ENCODE data around the gene SOX6. TPM values are rescaled to one million over a fixed set of nuclear protein-coding genes. Genes with fewer than 3 reads are reported as not detected.

The SOX6 gene
- total RNA-seq, 2 experiments from 2014 or later = 0.36 TPM; not detected in 1

GRCh38 chr11:15930442-15931025, 425.8 kb downstream of the SOX6 start:
- ATAC-seq (no peak), DNase-seq (no peak)
- H3K4me3 Mint-ChIP-seq = no peak overlapping the region
- ChIA-PET POLR2A (no interaction called here), CTCF (interaction anchor here (1.2 to 1.4 kb wide), 2 partner anchors 10 to 13 kb away, joined by 3 read pairs; no protein-coding TSS in a partner anchor)
- H3K27ac Mint-ChIP-seq = no peak overlapping the region
- H3K27me3 Mint-ChIP-seq = no peaks in the 10 kb centered on the region
- H3K4me1 Mint-ChIP-seq (ENCODE audit: low read depth) = no peaks in the 10 kb centered on the region
- H3K9me3 Mint-ChIP-seq = no peaks in the 10 kb centered on the region
- TF ChIP-seq CTCF (IDR thresholded peaks at IDR 0.05) = no peak
- H3K36me3 Mint-ChIP-seq (ENCODE audit: low read depth) = no peaks in the 10 kb centered on the region
- intact Hi-C loops (cut with micrococcal nuclease) = no loop called here

- H3K9me3 Mint-ChIP-seq = no peaks in the 10 kb centered on the region
- H3K4me1 Mint-ChIP-seq (ENCODE audit: low read depth) = no peaks in the 10 kb centered on the region
- DNase-seq = no peak
- ChIA-PET POLR2A (no interaction called here), CTCF (interaction anchor here (1.2 to 1.4 kb wide), 2 partner anchors 11 to 12 kb away, joined by 3 read pairs; no protein-coding TSS in a partner anchor)
- ATAC-seq = no peak
- intact Hi-C loops (cut with micrococcal nuclease) = no loop called here
- TF ChIP-seq CTCF (IDR thresholded peaks at IDR 0.05) = no peak
- no peaks in the 10 kb centered on the region for H3K27me3 Mint-ChIP-seq
- H3K36me3 Mint-ChIP-seq (ENCODE audit: low read depth) = no peaks in the 10 kb centered on the region
- no peak overlapping the region for H3K27ac Mint-ChIP-seq
- H3K4me3 Mint-ChIP-seq = no peak overlapping the region
Observed at GRCh38 chr11:15929371-15929901, 426.9 kb downstream of the SOX6 start.

DNA sequence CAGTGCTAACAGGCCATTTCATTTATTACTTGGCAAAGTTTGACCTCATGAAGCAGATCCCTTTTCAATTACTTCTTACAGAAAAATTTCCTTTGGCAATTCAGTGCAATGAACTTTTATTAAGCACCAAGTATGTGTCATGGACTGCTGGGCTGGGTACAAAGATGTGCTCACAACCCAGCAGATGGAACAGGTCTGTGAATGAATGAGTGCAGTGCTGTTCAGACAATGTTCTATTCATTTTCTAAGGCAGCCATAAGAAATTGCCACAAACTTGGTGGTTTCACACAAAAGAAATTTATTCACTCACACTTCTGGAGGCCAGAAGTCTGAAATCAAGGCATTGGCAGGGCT, 428.5 kb downstream of the SOX6 start:
- DNase-seq = no peak
- H3K27ac Mint-ChIP-seq = no peak overlapping the region
- no peak for ATAC-seq
- H3K4me3 Mint-ChIP-seq = no peak overlapping the region
- ChIA-PET POLR2A (no interaction called here), CTCF (no interaction called here)
- H3K9me3 Mint-ChIP-seq = no peaks in the 10 kb centered on the region
- no peaks in the 10 kb centered on the region for H3K36me3 Mint-ChIP-seq (ENCODE audit: low read depth)
- no peaks in the 10 kb centered on the region for H3K4me1 Mint-ChIP-seq (ENCODE audit: low read depth)
- intact Hi-C loops (cut with micrococcal nuclease) = no loop called here
- no peaks in the 10 kb centered on the region for H3K27me3 Mint-ChIP-seq
- TF ChIP-seq CTCF (IDR thresholded peaks at IDR 0.05) = no peak

GRCh38 chr11:15927196-15927863, 429.0 kb downstream of the SOX6 start:
- Mint-ChIP-seq H3K9me3 (no peaks in the 10 kb centered on the region), H3K4me3 (no peak overlapping the region), H3K27ac (no peak overlapping the region), H3K4me1 (ENCODE audit: low read depth) (no peaks in the 10 kb centered on the region), H3K36me3 (ENCODE audit: low read depth) (no peaks in the 10 kb centered on the region), H3K27me3 (no peaks in the 10 kb centered on the region)
- no peak for DNase-seq
- POLR2A ChIA-PET = no interaction called here
- CTCF ChIA-PET = interaction anchor here (0.6 kb wide), 1 partner anchor 10 kb away, joined by 3 read pairs; no protein-coding TSS in a partner anchor
- no peak for TF ChIP-seq CTCF (IDR thresholded peaks at IDR 0.05)
- intact Hi-C loops (cut with micrococcal nuclease) = no loop called here
- no peak for ATAC-seq

DNA sequence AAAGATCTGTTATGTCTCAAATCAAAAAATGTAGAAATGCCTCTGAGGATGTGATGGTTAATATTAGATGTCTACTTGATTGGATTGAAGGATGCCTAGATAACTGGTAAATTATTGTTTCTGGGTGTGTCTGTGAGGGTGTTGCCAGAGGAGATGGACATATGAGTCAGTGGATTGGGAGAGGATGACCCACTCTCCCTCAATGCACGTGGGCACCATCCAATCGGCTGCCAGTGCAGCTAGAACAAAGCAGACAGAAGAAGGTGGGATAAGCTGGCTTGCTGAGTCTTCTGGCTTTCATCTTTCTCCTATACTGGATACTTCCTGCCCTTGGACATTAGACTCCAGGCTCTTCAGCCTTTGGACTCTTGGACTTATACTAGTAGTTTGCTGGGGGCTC, 430.3 kb downstream of the SOX6 start:
- Mint-ChIP-seq H3K36me3 (ENCODE audit: low read depth) (no peaks in the 10 kb centered on the region), H3K4me1 (ENCODE audit: low read depth) (no peaks in the 10 kb centered on the region)
- no peak for ATAC-seq

More for the DNA sequence above, 430.3 kb downstream of the SOX6 start:
- no peaks in the 10 kb centered on the region for H3K27me3 Mint-ChIP-seq
- no peak for TF ChIP-seq CTCF (IDR thresholded peaks at IDR 0.05)
- H3K27ac Mint-ChIP-seq = no peak overlapping the region
- no peak overlapping the region for H3K4me3 Mint-ChIP-seq
- CTCF ChIA-PET = interaction anchor here (0.9 kb wide), 1 partner anchor 30 kb away, joined by 3 read pairs; no protein-coding TSS in a partner anchor
- POLR2A ChIA-PET = no interaction called here
- H3K9me3 Mint-ChIP-seq = no peaks in the 10 kb centered on the region
- DNase-seq = no peak
- intact Hi-C loops (cut with micrococcal nuclease) = no loop called here
